Measurements from ENCODE around the gene KCNAB1.
A peak's percentile ranks its signal among the peaks of the same experiment; 100 is the strongest.

KCNAB1 gene

GRCh38 chr3:156144060-156144459 is 23.7 kb downstream of the KCNAB1 start:
- no peaks in the 10 kb centered on the region for H3K9me3 ChIP-seq
- intact Hi-C loops (cut with DNase I; ENCODE audit: low total_unique reads) = loop anchor here (10.0 kb wide), 1 partner anchor 99 kb away; no protein-coding TSS in a partner anchor
- H3K36me3 ChIP-seq = no peaks in the 10 kb centered on the region
- peaks cover 0 to 79% (median 14%) of the 10 kb centered on the region in 4 donors for H3K4me1 ChIP-seq
- H3K4me3 ChIP-seq = peak overlapping the region; percentile 56 to 58
- TF ChIP-seq, protein P1, sequence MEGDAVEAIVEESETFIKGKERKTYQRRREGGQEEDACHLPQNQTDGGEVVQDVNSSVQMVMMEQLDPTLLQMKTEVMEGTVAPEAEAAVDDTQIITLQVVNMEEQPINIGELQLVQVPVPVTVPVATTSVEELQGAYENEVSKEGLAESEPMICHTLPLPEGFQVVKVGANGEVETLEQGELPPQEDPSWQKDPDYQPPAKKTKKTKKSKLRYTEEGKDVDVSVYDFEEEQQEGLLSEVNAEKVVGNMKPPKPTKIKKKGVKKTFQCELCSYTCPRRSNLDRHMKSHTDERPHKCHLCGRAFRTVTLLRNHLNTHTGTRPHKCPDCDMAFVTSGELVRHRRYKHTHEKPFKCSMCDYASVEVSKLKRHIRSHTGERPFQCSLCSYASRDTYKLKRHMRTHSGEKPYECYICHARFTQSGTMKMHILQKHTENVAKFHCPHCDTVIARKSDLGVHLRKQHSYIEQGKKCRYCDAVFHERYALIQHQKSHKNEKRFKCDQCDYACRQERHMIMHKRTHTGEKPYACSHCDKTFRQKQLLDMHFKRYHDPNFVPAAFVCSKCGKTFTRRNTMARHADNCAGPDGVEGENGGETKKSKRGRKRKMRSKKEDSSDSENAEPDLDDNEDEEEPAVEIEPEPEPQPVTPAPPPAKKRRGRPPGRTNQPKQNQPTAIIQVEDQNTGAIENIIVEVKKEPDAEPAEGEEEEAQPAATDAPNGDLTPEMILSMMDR (IDR thresholded peaks at IDR 0.05) = no peak
- H3K27ac ChIP-seq = peak overlapping the region; percentile 70 to 73
- H3K27me3 ChIP-seq = no peaks in the 10 kb centered on the region
- no peak for DNase-seq

- TF ChIP-seq, protein P1 (IDR thresholded peaks at IDR 0.05) = no peak
- H3K4me3 ChIP-seq = peak overlapping the region; percentile 56 to 58
- intact Hi-C loops (cut with DNase I; ENCODE audit: low total_unique reads) = loop anchor here (5.0 to 10.0 kb wide), 2 partner anchors 101 to 936 kb away; no protein-coding TSS in a partner anchor
- peak overlapping the region; percentile 70 to 73 for H3K27ac ChIP-seq
- H3K4me1 ChIP-seq = peaks cover 0 to 77% (median 28%) of the 10 kb centered on the region in 4 donors
- H3K9me3 ChIP-seq = no peaks in the 10 kb centered on the region
- no peaks in the 10 kb centered on the region for H3K36me3 ChIP-seq
- no peak for DNase-seq
- no peaks in the 10 kb centered on the region for H3K27me3 ChIP-seq
These were observed 25.5 kb downstream of the KCNAB1 start for GRCh38 chr3:156145866-156146265.

DNA sequence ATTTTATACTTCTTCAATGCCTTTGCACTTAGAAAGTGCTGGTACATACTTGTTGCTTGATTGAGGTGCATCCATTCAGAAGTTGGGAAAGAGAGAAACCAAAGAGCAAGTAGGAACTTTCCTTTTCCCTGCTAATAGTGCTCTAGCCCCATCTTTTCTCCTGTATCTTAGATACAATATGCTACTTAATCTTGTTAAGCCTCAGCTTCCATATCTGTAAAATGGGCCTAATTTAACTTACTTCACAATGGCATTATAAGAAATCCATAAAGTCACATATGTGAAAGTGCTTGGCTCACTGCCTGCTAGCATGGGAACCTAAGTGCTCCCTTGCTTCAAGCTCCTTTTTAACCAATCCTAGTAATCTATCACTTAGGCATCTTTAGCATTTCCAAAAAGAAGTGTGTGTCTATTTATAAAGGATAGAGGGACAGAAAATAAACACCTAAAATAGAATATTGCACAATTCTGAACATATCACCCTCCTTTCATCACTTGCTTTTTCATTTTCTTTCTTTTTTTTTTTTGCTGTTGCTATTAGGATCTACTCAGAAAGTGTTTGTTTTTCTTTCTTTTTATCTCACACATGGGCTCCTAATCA is 28.1 kb downstream of the KCNAB1 start:
- DNase-seq = no peak
- Histone ChIP-seq H3K9me3 (no peaks in the 10 kb centered on the region), H3K36me3 (no peaks in the 10 kb centered on the region), H3K4me1 (peaks cover 0 to 82% (median 41%) of the 10 kb centered on the region in 4 donors), H3K27me3 (no peaks in the 10 kb centered on the region), H3K4me3 (peak overlapping the region; percentile 56 to 58), H3K27ac (peak overlapping the region; percentile 70 to 73)
- intact Hi-C loops (cut with DNase I; ENCODE audit: low total_unique reads) = loop anchor here (5.0 to 10.0 kb wide), 2 partner anchors 104 to 934 kb away; no protein-coding TSS in a partner anchor
- TF ChIP-seq, protein P1 (IDR thresholded peaks at IDR 0.05) = no peak

DNA sequence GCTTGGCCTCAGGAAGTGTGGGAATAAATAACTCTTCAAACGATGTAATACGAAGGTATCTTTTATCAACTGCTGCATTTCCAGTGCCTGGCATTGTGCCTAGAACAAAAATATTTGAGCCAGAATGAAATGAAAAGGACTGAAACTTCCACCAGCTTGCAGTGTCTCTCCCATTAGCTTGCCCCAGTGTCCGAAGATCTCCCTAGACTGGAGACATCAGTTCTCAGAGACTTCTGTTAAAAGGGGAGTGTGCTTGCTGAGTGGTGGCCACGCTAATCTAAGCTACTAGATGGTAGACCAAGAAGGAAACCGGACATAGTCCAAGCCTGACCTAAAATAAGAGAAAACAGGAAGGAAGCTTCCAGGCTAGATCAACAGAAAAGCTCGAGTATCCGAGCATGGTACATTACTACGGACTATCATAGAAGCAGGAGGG is 28.6 kb downstream of the KCNAB1 start:
- TF ChIP-seq, protein P1 (IDR thresholded peaks at IDR 0.05) = no peak
- DNase-seq = no peak
- peaks cover 0 to 87% (median 41%) of the 10 kb centered on the region in 4 donors for H3K4me1 ChIP-seq
- peak overlapping the region; percentile 56 to 58 for H3K4me3 ChIP-seq
- H3K36me3 ChIP-seq = no peaks in the 10 kb centered on the region
- no peaks in the 10 kb centered on the region for H3K27me3 ChIP-seq
- peak overlapping the region; percentile 70 to 73 for H3K27ac ChIP-seq
- no peaks in the 10 kb centered on the region for H3K9me3 ChIP-seq
- intact Hi-C loops (cut with DNase I; ENCODE audit: low total_unique reads) = loop anchor here (5.0 to 10.0 kb wide), 2 partner anchors 104 to 933 kb away; no protein-coding TSS in a partner anchor

DNA sequence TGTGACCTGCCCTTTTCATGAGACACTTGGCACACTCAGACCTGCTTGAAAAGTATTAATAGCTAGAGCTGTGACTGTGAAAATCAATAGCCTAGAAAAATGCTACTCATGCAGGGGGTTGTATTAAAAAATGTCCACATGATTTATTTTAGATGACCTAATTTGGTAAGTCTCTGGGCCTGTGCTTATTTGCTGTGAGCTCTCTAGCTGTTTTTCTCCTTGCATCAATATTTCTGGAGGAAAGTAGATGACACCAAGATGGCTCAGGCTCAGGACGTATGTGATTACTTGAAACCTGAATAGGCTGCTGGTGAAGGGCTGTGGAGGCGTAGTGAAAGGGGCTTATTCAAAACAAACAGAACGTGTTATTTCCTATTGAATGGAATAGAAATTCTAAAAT is 29.5 kb downstream of the KCNAB1 start:
- no peaks in the 10 kb centered on the region for H3K9me3 ChIP-seq
- no peaks in the 10 kb centered on the region for H3K27me3 ChIP-seq
- peaks cover 0 to 94% (median 46%) of the 10 kb centered on the region in 4 donors for H3K4me1 ChIP-seq
- H3K36me3 ChIP-seq = no peaks in the 10 kb centered on the region
- DNase-seq = no peak
- peak overlapping the region; percentile 56 to 58 for H3K4me3 ChIP-seq
- TF ChIP-seq, protein P1 (IDR thresholded peaks at IDR 0.05) = no peak
- intact Hi-C loops (cut with DNase I; ENCODE audit: low total_unique reads) = loop anchor here (5.0 to 10.0 kb wide), 3 partner anchors 105 to 932 kb away; partner anchors contain the start of gene TIPARP
- peak overlapping the region; percentile 70 to 73 for H3K27ac ChIP-seq

Measured in tibial artery (tissue), 4 donors.